HG02623 (cell line): ENCODE results near the gene SDHC.

Source experiments
- ATAC-seq: cut with Tn5 transposase; IDR thresholded peaks from one replicate; pipeline ENCODE4 v1.9.1; 2021; ENCODE audit warnings: moderate library complexity; ENCODE audit not compliant: unreplicated experiment

SDHC gene

GRCh38 chr1:161314201-161314981 is at the start of gene SDHC:
Gene SDHC, plus strand, starts transcription at chr1:161314381. Its CDS starts 25 bp downstream, at chr1:161314406.
- peak; percentile 93 for ATAC-seq

- no peak for ATAC-seq
These were observed 48.9 kb upstream of the SDHC start for GRCh38 chr1:161265305-161265704.

GRCh38 chr1:161266202-161266601 is 48.0 kb upstream of the SDHC start:
- no peak for ATAC-seq

- no peak for ATAC-seq
These were observed 47.3 kb upstream of the SDHC start for GRCh38 chr1:161266836-161267235.

- no peak for ATAC-seq
These were observed 46.9 kb upstream of the SDHC start for GRCh38 chr1:161267321-161267720.

GRCh38 chr1:161273402-161273801 is 40.8 kb upstream of the SDHC start:
- ATAC-seq: no peak

GRCh38 chr1:161274874-161275273 is 39.3 kb upstream of the SDHC start:
- ATAC-seq: no peak

GRCh38 chr1:161282991-161283390 is 31.2 kb upstream of the SDHC start:
- ATAC-seq: no peak

GRCh38 chr1:161285113-161285512 is 29.1 kb upstream of the SDHC start:
- no peak for ATAC-seq

- ATAC-seq: no peak
These were observed 28.7 kb upstream of the SDHC start for GRCh38 chr1:161285521-161285920.

- no peak for ATAC-seq
These were observed 26.6 kb upstream of the SDHC start for GRCh38 chr1:161287482-161288054.

GRCh38 chr1:161290779-161291178 is 23.4 kb upstream of the SDHC start:
- no peak for ATAC-seq

GRCh38 chr1:161297415-161297814 is 16.8 kb upstream of the SDHC start:
- no peak for ATAC-seq

GRCh38 chr1:161298116-161298515 is 16.1 kb upstream of the SDHC start:
- peak; percentile 43 for ATAC-seq

GRCh38 chr1:161299347-161299746 is 14.8 kb upstream of the SDHC start:
- ATAC-seq: no peak

- no peak for ATAC-seq
These were observed 13.7 kb upstream of the SDHC start for GRCh38 chr1:161300478-161300877.

- ATAC-seq: no peak
These were observed 9.0 kb upstream of the SDHC start for GRCh38 chr1:161304927-161305866.

- ATAC-seq: peak; percentile 69
These were observed 8.2 kb upstream of the SDHC start for GRCh38 chr1:161305867-161306519.

- no peak for ATAC-seq
These were observed 6.9 kb upstream of the SDHC start for GRCh38 chr1:161307230-161307768.

GRCh38 chr1:161307892-161308638 is 6.1 kb upstream of the SDHC start:
- ATAC-seq: no peak
